ENCODE results near the gene ITGB2. TPM values are rescaled to one million over a fixed set of nuclear protein-coding genes. Genes with fewer than 3 reads are reported as not detected.

The ITGB2 gene
- total RNA-seq, 2 donors from 2014 or later, result 1.6 to 2.3 TPM

GRCh38 chr21:44872323-44872648 lies 48.4 kb downstream of the ITGB2 start:
- Mint-ChIP-seq H3K27ac (peak overlapping the region; percentile 91), H3K9me3 (no peaks in the 10 kb centered on the region), H3K4me3 (peak overlapping the region; percentile 87), H3K27me3 (ENCODE audit: insufficient read depth) (peaks cover 27% of the 10 kb centered on the region), H3K4me1 (peaks cover 44% of the 10 kb centered on the region), H3K36me3 (ENCODE audit: low read depth) (peaks cover 7% of the 10 kb centered on the region)
- Histone ChIP-seq H3K9me3 (ENCODE audit: control insufficient read depth, low read length) (no peaks in the 10 kb centered on the region), H3K4me1 (ENCODE audit: control insufficient read depth, insufficient read depth, low read length) (peaks cover 28% of the 10 kb centered on the region), H3K4me3 (ENCODE audit: low read length) (peak overlapping the region; percentile 95), H3K36me3 (ENCODE audit: control insufficient read depth, insufficient read depth, low read length) (peaks cover 8% of the 10 kb centered on the region), H3K27ac (ENCODE audit: low read depth, low read length) (peak overlapping the region; percentile 82), H3K9ac (ENCODE audit: extremely low read depth, low read length, poor library complexity, severe bottlenecking) (peak overlapping the region; percentile 88), H3K27me3 (ENCODE audit: control insufficient read depth, insufficient read depth, low read length, poor library complexity, severe bottlenecking) (peaks cover 24% of the 10 kb centered on the region)
- 30 to 63% methylated on average over 1 to 3 of the region's 3 CpGs for WGBS, 2 experiments (ENCODE audit: insufficient coverage in 1 of 2, insufficient read length in 1 of 2)
- no peak for DNase-seq
- peak; percentile 40 for TF ChIP-seq CTCF (conservative IDR thresholded peaks at IDR 0.05)

DNA sequence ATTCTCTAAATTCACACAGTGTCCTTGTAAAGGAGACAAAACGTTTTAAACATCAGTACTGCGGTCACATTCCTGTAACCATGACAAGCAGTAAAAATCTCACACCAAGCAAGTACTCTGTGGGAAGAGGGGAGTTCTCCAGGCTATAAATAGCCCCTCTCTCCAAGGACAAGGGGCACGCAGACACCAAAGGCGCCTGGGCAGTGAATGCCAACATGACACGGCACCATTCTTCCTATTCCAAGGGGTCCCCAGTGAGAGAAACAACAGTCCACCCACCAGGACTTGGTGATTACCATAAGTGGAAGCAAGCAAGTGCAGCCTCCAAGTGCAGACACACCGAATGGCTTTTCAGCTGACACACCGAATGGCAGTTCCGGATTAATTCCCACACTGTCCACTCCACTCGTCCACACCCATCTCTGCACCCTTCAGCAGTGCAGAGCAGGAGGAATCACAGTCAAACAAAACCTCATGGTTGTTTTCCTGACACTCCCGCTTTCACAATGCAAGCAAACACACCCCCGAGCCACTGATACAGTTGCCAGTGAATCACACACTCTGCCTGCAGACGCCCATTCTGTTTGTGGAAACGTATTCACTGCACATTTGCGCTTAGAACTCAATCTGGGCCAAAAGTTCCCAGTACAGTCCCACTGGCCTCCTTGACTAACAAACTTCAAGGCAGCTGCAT lies 49.0 kb downstream of the ITGB2 start:
- Histone ChIP-seq H3K27ac (ENCODE audit: low read depth, low read length) (peak overlapping the region; percentile 82), H3K4me1 (ENCODE audit: control insufficient read depth, insufficient read depth, low read length) (peaks cover 32% of the 10 kb centered on the region)
- 74 to 75% methylated on average over 5 to 14 of the region's 14 CpGs for WGBS, 2 experiments (ENCODE audit: insufficient coverage in 1 of 2, insufficient read length in 1 of 2)

GRCh38 chr21:44870748-44871495 lies 49.8 kb downstream of the ITGB2 start:
- Histone ChIP-seq H3K27ac (ENCODE audit: low read depth, low read length) (peak overlapping the region; percentile 61), H3K27me3 (ENCODE audit: control insufficient read depth, insufficient read depth, low read length, poor library complexity, severe bottlenecking) (peaks cover 18% of the 10 kb centered on the region), H3K4me3 (ENCODE audit: low read length) (peak overlapping the region; percentile 95), H3K9ac (ENCODE audit: extremely low read depth, low read length, poor library complexity, severe bottlenecking) (peak overlapping the region; percentile 88), H3K36me3 (ENCODE audit: control insufficient read depth, insufficient read depth, low read length) (peaks cover 18% of the 10 kb centered on the region), H3K4me1 (ENCODE audit: control insufficient read depth, insufficient read depth, low read length) (peaks cover 32% of the 10 kb centered on the region), H3K9me3 (ENCODE audit: control insufficient read depth, low read length) (no peaks in the 10 kb centered on the region)
- Mint-ChIP-seq H3K4me3 (peak overlapping the region; percentile 87), H3K27ac (peak overlapping the region; percentile 69), H3K4me1 (peaks cover 57% of the 10 kb centered on the region), H3K36me3 (ENCODE audit: low read depth) (peaks cover 15% of the 10 kb centered on the region), H3K27me3 (ENCODE audit: insufficient read depth) (peaks cover 18% of the 10 kb centered on the region), H3K9me3 (no peaks in the 10 kb centered on the region)
- 83 to 86% methylated on average over 10 of the region's 10 CpGs for WGBS, 2 experiments (ENCODE audit: insufficient coverage in 1 of 2, insufficient read length in 1 of 2)
- no peak for TF ChIP-seq CTCF (conservative IDR thresholded peaks at IDR 0.05)
- DNase-seq, result no peak

More for the DNA sequence above, 49.0 kb downstream of the ITGB2 start:
- Mint-ChIP-seq H3K9me3 (no peaks in the 10 kb centered on the region), H3K4me3 (peak overlapping the region; percentile 87), H3K27ac (peak overlapping the region; percentile 91), H3K4me1 (peaks cover 50% of the 10 kb centered on the region), H3K36me3 (ENCODE audit: low read depth) (peaks cover 12% of the 10 kb centered on the region), H3K27me3 (ENCODE audit: insufficient read depth) (peaks cover 26% of the 10 kb centered on the region)
- DNase-seq, result no peak
- no peak for TF ChIP-seq CTCF (conservative IDR thresholded peaks at IDR 0.05)
- Histone ChIP-seq H3K4me3 (ENCODE audit: low read length) (peak overlapping the region; percentile 95), H3K36me3 (ENCODE audit: control insufficient read depth, insufficient read depth, low read length) (peaks cover 14% of the 10 kb centered on the region), H3K9me3 (ENCODE audit: control insufficient read depth, low read length) (no peaks in the 10 kb centered on the region), H3K27me3 (ENCODE audit: control insufficient read depth, insufficient read depth, low read length, poor library complexity, severe bottlenecking) (peaks cover 24% of the 10 kb centered on the region), H3K9ac (ENCODE audit: extremely low read depth, low read length, poor library complexity, severe bottlenecking) (peak overlapping the region; percentile 88)
